ENCODE data around the gene GDE1. TPM values are rescaled to one million over a fixed set of nuclear protein-coding genes. Genes with fewer than 3 reads are reported as not detected.

The GDE1 gene
- polyA plus RNA-seq, 1 donor: 76.0 TPM

- Histone ChIP-seq H3K27ac (ENCODE audit: low read length) (peak overlapping the region; percentile 48), H3K4me1 (ENCODE audit: control insufficient read depth, insufficient read depth, low read length) (peaks cover 18% of the 10 kb centered on the region), H3K9me3 (ENCODE audit: control insufficient read depth, low read depth, low read length) (no peaks in the 10 kb centered on the region), H3K27me3 (ENCODE audit: control insufficient read depth, insufficient read depth, low read length) (no peaks in the 10 kb centered on the region), H3K36me3 (ENCODE audit: control insufficient read depth, insufficient read depth, low read length) (peaks cover 7% of the 10 kb centered on the region), H3K4me3 (ENCODE audit: low read length) (peak overlapping the region; percentile 90)
- DNase-seq: peak in 1 of 2 donors; percentile 64
- 0% methylated on average over 3 of the region's 19 CpGs for WGBS (ENCODE audit: insufficient coverage, low lambda C conversion rate)
These were observed 2.9 kb upstream of the GDE1 start for GRCh38 chr16:19524616-19525384.

GRCh38 chr16:19524356-19524615 is 2.4 kb upstream of the GDE1 start:
- Histone ChIP-seq H3K9me3 (ENCODE audit: control insufficient read depth, low read depth, low read length) (no peaks in the 10 kb centered on the region), H3K27me3 (ENCODE audit: control insufficient read depth, insufficient read depth, low read length) (no peaks in the 10 kb centered on the region), H3K36me3 (ENCODE audit: control insufficient read depth, insufficient read depth, low read length) (peaks cover 9% of the 10 kb centered on the region), H3K4me1 (ENCODE audit: control insufficient read depth, insufficient read depth, low read length) (peaks cover 20% of the 10 kb centered on the region), H3K27ac (ENCODE audit: low read length) (peak overlapping the region; percentile 48), H3K4me3 (ENCODE audit: low read length) (peak overlapping the region; percentile 90)
- no CpG with 5 or more reads among the region's 11 CpGs for WGBS (ENCODE audit: insufficient coverage, low lambda C conversion rate)
- no peak for DNase-seq

- Histone ChIP-seq H3K4me1 (ENCODE audit: control insufficient read depth, insufficient read depth, low read length) (peaks cover 25% of the 10 kb centered on the region), H3K36me3 (ENCODE audit: control insufficient read depth, insufficient read depth, low read length) (peaks cover 12% of the 10 kb centered on the region), H3K4me3 (ENCODE audit: low read length) (peak within 1 kb of the TSS; percentile 90), H3K27ac (ENCODE audit: low read length) (peak within 1 kb of the TSS; percentile 48), H3K27me3 (ENCODE audit: control insufficient read depth, insufficient read depth, low read length) (no peaks in the 10 kb centered on the region), H3K9me3 (ENCODE audit: control insufficient read depth, low read depth, low read length) (no peaks in the 10 kb centered on the region)
- peak; percentile 95 to 96 for DNase-seq
- no CpG with 5 or more reads among the region's 51 CpGs for WGBS (ENCODE audit: insufficient coverage, low lambda C conversion rate)
These were observed 1.9 kb upstream of the GDE1 start, which contains the start of gene CCP110 for GRCh38 chr16:19523559-19524355. TSS of gene CCP110 (plus strand) at chr16:19523942. CDS start at chr16:19527882, 3,940 bp downstream.

- 90% methylated on average over 2 of the region's 18 CpGs for WGBS (ENCODE audit: insufficient coverage, low lambda C conversion rate)
- H3K4me3 ChIP-seq (ENCODE audit: low read length): no peak overlapping the region
- peaks cover 7% of the 10 kb centered on the region for H3K36me3 ChIP-seq (ENCODE audit: control insufficient read depth, insufficient read depth, low read length)
- peaks cover 25% of the 10 kb centered on the region for H3K4me1 ChIP-seq (ENCODE audit: control insufficient read depth, insufficient read depth, low read length)
- no peaks in the 10 kb centered on the region for H3K27me3 ChIP-seq (ENCODE audit: control insufficient read depth, insufficient read depth, low read length)
- DNase-seq: no peak
- H3K27ac ChIP-seq (ENCODE audit: low read length): no peak overlapping the region
- no peaks in the 10 kb centered on the region for H3K9me3 ChIP-seq (ENCODE audit: control insufficient read depth, low read depth, low read length)
These were observed 1.3 kb upstream of the GDE1 start for GRCh38 chr16:19523184-19523558.

- Histone ChIP-seq H3K27ac (ENCODE audit: low read length) (no peak overlapping the region), H3K9me3 (ENCODE audit: control insufficient read depth, low read depth, low read length) (no peaks in the 10 kb centered on the region), H3K27me3 (ENCODE audit: control insufficient read depth, insufficient read depth, low read length) (no peaks in the 10 kb centered on the region), H3K4me1 (ENCODE audit: control insufficient read depth, insufficient read depth, low read length) (peaks cover 25% of the 10 kb centered on the region), H3K4me3 (ENCODE audit: low read length) (no peak overlapping the region), H3K36me3 (ENCODE audit: control insufficient read depth, insufficient read depth, low read length) (peaks cover 7% of the 10 kb centered on the region)
- no peak for DNase-seq
- WGBS (ENCODE audit: insufficient coverage, low lambda C conversion rate): no CpG with 5 or more reads among the region's 2 CpGs
These were observed 862 bp upstream of the GDE1 start for GRCh38 chr16:19522760-19523159.

- Histone ChIP-seq H3K36me3 (ENCODE audit: control insufficient read depth, insufficient read depth, low read length) (peaks cover 7% of the 10 kb centered on the region), H3K4me3 (ENCODE audit: low read length) (no peak overlapping the region), H3K9me3 (ENCODE audit: control insufficient read depth, low read depth, low read length) (no peaks in the 10 kb centered on the region), H3K4me1 (ENCODE audit: control insufficient read depth, insufficient read depth, low read length) (peaks cover 28% of the 10 kb centered on the region), H3K27me3 (ENCODE audit: control insufficient read depth, insufficient read depth, low read length) (no peaks in the 10 kb centered on the region), H3K27ac (ENCODE audit: low read length) (peak overlapping the region; percentile 99)
- WGBS (ENCODE audit: insufficient coverage, low lambda C conversion rate): 0% methylated on average over 1 of the region's 5 CpGs
- DNase-seq: no peak
These were observed 467 bp upstream of the GDE1 start for GRCh38 chr16:19522397-19522732.

- Histone ChIP-seq H3K9me3 (ENCODE audit: control insufficient read depth, low read depth, low read length) (no peaks in the 10 kb centered on the region), H3K4me3 (ENCODE audit: low read length) (peak overlapping the region; percentile 94), H3K4me1 (ENCODE audit: control insufficient read depth, insufficient read depth, low read length) (peaks cover 34% of the 10 kb centered on the region), H3K27me3 (ENCODE audit: control insufficient read depth, insufficient read depth, low read length) (no peaks in the 10 kb centered on the region), H3K36me3 (ENCODE audit: control insufficient read depth, insufficient read depth, low read length) (peaks cover 12% of the 10 kb centered on the region), H3K27ac (ENCODE audit: low read length) (peak overlapping the region; percentile 99)
- WGBS (ENCODE audit: insufficient coverage, low lambda C conversion rate): 11% methylated on average over 5 of the region's 8 CpGs
- peak; percentile 82 to 88 for DNase-seq
These were observed 1.0 kb downstream of the GDE1 start for GRCh38 chr16:19520861-19521331.

GRCh38 chr16:19518388-19518787 is 3.5 kb downstream of the GDE1 start:
- H3K9me3 ChIP-seq (ENCODE audit: control insufficient read depth, low read depth, low read length): no peaks in the 10 kb centered on the region
- peaks cover 14% of the 10 kb centered on the region for H3K36me3 ChIP-seq (ENCODE audit: control insufficient read depth, insufficient read depth, low read length)
- WGBS (ENCODE audit: insufficient coverage, low lambda C conversion rate): 70% methylated on average over 2 of the region's 2 CpGs
- H3K27me3 ChIP-seq (ENCODE audit: control insufficient read depth, insufficient read depth, low read length): no peaks in the 10 kb centered on the region
- peaks cover 40% of the 10 kb centered on the region for H3K4me1 ChIP-seq (ENCODE audit: control insufficient read depth, insufficient read depth, low read length)
- no peak overlapping the region for H3K4me3 ChIP-seq (ENCODE audit: low read length)
- H3K27ac ChIP-seq (ENCODE audit: low read length): no peak overlapping the region
- no peak for DNase-seq

GRCh38 chr16:19517424-19518089 is 4.3 kb downstream of the GDE1 start:
- no peak for DNase-seq
- Histone ChIP-seq H3K27me3 (ENCODE audit: control insufficient read depth, insufficient read depth, low read length) (no peaks in the 10 kb centered on the region), H3K4me3 (ENCODE audit: low read length) (no peak overlapping the region), H3K36me3 (ENCODE audit: control insufficient read depth, insufficient read depth, low read length) (peaks cover 17% of the 10 kb centered on the region), H3K4me1 (ENCODE audit: control insufficient read depth, insufficient read depth, low read length) (peaks cover 40% of the 10 kb centered on the region), H3K9me3 (ENCODE audit: control insufficient read depth, low read depth, low read length) (peaks cover 4% of the 10 kb centered on the region), H3K27ac (ENCODE audit: low read length) (peak overlapping the region; percentile 2)
- 33% methylated on average over 1 of the region's 8 CpGs for WGBS (ENCODE audit: insufficient coverage, low lambda C conversion rate)

- H3K9me3 ChIP-seq (ENCODE audit: control insufficient read depth, low read depth, low read length): peaks cover 4% of the 10 kb centered on the region
- peaks cover 40% of the 10 kb centered on the region for H3K4me1 ChIP-seq (ENCODE audit: control insufficient read depth, insufficient read depth, low read length)
- H3K27ac ChIP-seq (ENCODE audit: low read length): peak overlapping the region; percentile 88
- 43% methylated on average over 1 of the region's 2 CpGs for WGBS (ENCODE audit: insufficient coverage, low lambda C conversion rate)
- H3K36me3 ChIP-seq (ENCODE audit: control insufficient read depth, insufficient read depth, low read length): peaks cover 17% of the 10 kb centered on the region
- DNase-seq: peak; percentile 54 to 70
- no peak overlapping the region for H3K4me3 ChIP-seq (ENCODE audit: low read length)
- H3K27me3 ChIP-seq (ENCODE audit: control insufficient read depth, insufficient read depth, low read length): no peaks in the 10 kb centered on the region
These were observed 6.1 kb downstream of the GDE1 start for GRCh38 chr16:19515757-19516156.
